Measurements from ENCODE around the gene DACT3.

- TF ChIP-seq, protein P1, sequence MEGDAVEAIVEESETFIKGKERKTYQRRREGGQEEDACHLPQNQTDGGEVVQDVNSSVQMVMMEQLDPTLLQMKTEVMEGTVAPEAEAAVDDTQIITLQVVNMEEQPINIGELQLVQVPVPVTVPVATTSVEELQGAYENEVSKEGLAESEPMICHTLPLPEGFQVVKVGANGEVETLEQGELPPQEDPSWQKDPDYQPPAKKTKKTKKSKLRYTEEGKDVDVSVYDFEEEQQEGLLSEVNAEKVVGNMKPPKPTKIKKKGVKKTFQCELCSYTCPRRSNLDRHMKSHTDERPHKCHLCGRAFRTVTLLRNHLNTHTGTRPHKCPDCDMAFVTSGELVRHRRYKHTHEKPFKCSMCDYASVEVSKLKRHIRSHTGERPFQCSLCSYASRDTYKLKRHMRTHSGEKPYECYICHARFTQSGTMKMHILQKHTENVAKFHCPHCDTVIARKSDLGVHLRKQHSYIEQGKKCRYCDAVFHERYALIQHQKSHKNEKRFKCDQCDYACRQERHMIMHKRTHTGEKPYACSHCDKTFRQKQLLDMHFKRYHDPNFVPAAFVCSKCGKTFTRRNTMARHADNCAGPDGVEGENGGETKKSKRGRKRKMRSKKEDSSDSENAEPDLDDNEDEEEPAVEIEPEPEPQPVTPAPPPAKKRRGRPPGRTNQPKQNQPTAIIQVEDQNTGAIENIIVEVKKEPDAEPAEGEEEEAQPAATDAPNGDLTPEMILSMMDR (conservative IDR thresholded peaks at IDR 0.05; ENCODE audit: low read depth, low read length) = no peak
- no peak for TF ChIP-seq EZH2 (IDR thresholded peaks at IDR 0.05; ENCODE audit: low read length, unreplicated experiment)
Observed at GRCh38 chr19:46599716-46600373, 61.1 kb downstream of the DACT3 start.
